Measurements from ENCODE around the gene EFTUD2. TPM values are rescaled to one million over a fixed set of nuclear protein-coding genes. Genes with fewer than 3 reads are reported as not detected.

Gene EFTUD2
- total and polyA plus RNA-seq, 10 donors, result 39.0 to 140 (median 102) TPM

DNA sequence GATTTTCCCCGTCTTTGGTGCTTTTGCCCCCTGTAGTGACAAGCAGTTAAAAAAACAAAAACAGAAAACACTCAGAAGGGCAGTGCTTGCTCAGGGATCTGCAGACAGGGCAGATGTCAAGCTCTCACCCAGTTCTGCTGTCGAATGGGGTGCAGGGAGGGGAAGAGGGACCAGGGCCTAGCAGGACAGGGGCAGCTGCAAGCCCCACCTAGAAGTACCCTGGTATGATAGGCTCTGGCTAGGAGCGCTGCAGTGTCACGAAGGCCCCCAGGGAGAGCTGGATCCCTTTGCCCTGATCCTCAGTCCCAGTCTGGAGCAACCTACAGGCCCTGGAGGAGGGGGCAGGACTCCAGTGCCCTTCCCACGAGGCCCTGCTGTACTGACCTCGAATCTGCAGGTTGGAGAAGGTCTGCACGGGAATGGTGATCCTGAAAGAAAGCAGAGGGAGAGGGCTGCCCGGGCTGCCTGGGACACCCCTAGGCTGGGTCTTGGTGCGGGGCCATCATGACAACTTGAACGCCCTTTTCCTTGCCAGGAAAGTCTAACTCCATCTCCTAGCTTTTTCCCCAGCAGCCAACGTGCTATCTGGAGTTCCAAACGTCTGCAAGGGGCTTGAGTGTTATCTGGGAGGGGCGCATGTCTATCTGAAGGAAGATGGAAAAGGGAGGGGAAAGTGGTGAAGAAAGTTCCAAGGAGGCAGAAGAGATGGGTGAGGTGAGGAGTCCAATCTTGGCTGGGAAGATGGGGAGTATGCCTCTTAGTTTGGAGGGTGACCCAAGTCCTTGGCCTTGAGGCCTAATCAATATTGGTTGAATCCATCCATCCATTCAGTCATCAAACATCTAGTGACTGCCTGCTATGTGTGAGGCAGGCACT, 11.2 kb upstream of the EFTUD2 start:
- Histone ChIP-seq H3K9me3 (no peaks in the 10 kb centered on the region), H3K4me3 (peak overlapping the region in 1 of 8 donors; percentile 64), H3K4me1 (peaks cover 0 to 32% (median 12%) of the 10 kb centered on the region in 6 donors), H3K36me3 (no peaks in the 10 kb centered on the region), H3K27ac (no peak overlapping the region), H3K27me3 (replicated peaks in 1 of 7) (peaks cover 0 to 58% (median 10%) of the 10 kb centered on the region in 7 donors)
- 86 to 93% (median 90%) methylated on average over 11 to 13 of the region's 13 CpGs for WGBS, 5 donors
- intact Hi-C loops (cut with DNase I; ENCODE audit: low total_unique reads), result no loop called here
- DNase-seq, result peak; percentile 56
- no peak for TF ChIP-seq POLR2AphosphoS5 (IDR thresholded peaks at IDR 0.05)

DNA sequence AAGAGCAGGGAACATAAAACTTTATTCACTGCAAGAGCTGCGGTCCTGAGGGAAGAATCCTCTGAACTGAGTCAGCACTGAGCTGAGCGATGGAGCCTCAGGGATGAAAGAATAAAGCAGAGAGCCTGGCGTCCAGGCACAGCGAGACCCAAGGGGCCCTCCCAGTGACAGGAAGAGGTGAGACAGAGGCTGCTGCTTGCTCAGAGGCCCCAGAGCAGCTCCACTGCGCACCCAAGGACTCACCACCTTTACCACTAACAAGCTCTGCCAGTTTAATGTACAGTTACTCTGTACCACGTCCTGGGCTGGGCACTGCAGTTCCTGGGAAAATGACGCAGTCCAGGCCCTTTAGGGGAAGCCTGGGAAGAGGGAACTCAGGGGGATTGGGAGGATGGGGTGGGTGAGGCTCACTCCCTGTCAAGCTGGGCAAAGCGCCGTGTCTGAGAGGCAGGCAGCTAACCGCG, 10.5 kb upstream of the EFTUD2 start:
- H3K4me1 ChIP-seq, result peaks cover 0 to 28% (median 11%) of the 10 kb centered on the region in 6 donors
- H3K36me3 ChIP-seq, result no peaks in the 10 kb centered on the region
- peaks cover 0 to 51% (median 10%) of the 10 kb centered on the region in 7 donors for H3K27me3 ChIP-seq (replicated peaks in 1 of 7)
- no peak for TF ChIP-seq POLR2AphosphoS5 (IDR thresholded peaks at IDR 0.05)
- TF ChIP-seq POLR2A (IDR thresholded peaks at IDR 0.05), result no peak
- TF ChIP-seq, protein P1, sequence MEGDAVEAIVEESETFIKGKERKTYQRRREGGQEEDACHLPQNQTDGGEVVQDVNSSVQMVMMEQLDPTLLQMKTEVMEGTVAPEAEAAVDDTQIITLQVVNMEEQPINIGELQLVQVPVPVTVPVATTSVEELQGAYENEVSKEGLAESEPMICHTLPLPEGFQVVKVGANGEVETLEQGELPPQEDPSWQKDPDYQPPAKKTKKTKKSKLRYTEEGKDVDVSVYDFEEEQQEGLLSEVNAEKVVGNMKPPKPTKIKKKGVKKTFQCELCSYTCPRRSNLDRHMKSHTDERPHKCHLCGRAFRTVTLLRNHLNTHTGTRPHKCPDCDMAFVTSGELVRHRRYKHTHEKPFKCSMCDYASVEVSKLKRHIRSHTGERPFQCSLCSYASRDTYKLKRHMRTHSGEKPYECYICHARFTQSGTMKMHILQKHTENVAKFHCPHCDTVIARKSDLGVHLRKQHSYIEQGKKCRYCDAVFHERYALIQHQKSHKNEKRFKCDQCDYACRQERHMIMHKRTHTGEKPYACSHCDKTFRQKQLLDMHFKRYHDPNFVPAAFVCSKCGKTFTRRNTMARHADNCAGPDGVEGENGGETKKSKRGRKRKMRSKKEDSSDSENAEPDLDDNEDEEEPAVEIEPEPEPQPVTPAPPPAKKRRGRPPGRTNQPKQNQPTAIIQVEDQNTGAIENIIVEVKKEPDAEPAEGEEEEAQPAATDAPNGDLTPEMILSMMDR (IDR thresholded peaks at IDR 0.05 in 8 of 11, conservative IDR thresholded peaks at IDR 0.05 in 3 of 11), result no peak
- DNase-seq, result peak; percentile 56
- WGBS, 5 donors, result 82 to 92% (median 88%) methylated on average over 11 of the region's 11 CpGs
- intact Hi-C loops (cut with DNase I; ENCODE audit: low total_unique reads), result no loop called here
- H3K27ac ChIP-seq, result no peak overlapping the region
- H3K4me3 ChIP-seq, result no peak overlapping the region
- no peaks in the 10 kb centered on the region for H3K9me3 ChIP-seq

DNA sequence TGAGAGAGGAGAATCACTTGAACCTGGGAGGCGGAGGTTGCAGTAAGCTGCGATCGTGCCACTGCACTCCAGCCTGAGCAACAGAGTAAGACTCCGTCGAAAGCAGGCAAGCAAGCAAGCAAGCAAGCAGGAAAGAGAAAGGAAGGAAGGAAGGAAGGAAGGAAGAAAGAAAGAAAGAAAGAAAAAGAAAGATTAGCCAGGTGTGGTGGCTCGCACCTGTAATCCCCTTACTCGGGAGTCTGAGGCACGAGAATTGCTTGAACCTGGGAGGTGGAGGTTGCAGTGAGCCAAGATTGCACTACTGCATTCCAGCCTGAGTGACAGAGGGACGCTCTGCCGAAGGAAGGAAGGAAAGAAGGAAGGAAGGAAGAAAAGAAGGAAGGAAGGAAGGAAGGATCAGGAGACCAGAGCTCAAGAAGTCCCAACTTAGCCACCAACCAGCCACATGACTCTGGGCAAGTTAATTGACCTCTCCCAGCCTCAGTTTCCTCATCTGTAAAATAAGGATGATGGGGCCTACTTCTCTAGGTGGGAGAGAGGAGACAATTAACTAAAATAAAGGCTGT, 9.6 kb upstream of the EFTUD2 start:
- H3K27me3 ChIP-seq (replicated peaks in 1 of 7), result peaks cover 0 to 43% (median 10%) of the 10 kb centered on the region in 7 donors
- no peak overlapping the region for H3K4me3 ChIP-seq
- WGBS, 5 donors, result 71 to 79% (median 78%) methylated on average over 10 of the region's 10 CpGs
- peak; percentile 11 for DNase-seq
- H3K27ac ChIP-seq, result no peak overlapping the region
- peaks cover 0 to 35% (median 11%) of the 10 kb centered on the region in 6 donors for H3K4me1 ChIP-seq
- intact Hi-C loops (cut with DNase I; ENCODE audit: low total_unique reads), result no loop called here
- no peaks in the 10 kb centered on the region for H3K9me3 ChIP-seq
- TF ChIP-seq POLR2AphosphoS5 (IDR thresholded peaks at IDR 0.05) (no peak), POLR2A (IDR thresholded peaks at IDR 0.05) (no peak)
- TF ChIP-seq, protein P1 (IDR thresholded peaks at IDR 0.05 in 8 of 11, conservative IDR thresholded peaks at IDR 0.05 in 3 of 11), result no peak
- no peaks in the 10 kb centered on the region for H3K36me3 ChIP-seq

DNA sequence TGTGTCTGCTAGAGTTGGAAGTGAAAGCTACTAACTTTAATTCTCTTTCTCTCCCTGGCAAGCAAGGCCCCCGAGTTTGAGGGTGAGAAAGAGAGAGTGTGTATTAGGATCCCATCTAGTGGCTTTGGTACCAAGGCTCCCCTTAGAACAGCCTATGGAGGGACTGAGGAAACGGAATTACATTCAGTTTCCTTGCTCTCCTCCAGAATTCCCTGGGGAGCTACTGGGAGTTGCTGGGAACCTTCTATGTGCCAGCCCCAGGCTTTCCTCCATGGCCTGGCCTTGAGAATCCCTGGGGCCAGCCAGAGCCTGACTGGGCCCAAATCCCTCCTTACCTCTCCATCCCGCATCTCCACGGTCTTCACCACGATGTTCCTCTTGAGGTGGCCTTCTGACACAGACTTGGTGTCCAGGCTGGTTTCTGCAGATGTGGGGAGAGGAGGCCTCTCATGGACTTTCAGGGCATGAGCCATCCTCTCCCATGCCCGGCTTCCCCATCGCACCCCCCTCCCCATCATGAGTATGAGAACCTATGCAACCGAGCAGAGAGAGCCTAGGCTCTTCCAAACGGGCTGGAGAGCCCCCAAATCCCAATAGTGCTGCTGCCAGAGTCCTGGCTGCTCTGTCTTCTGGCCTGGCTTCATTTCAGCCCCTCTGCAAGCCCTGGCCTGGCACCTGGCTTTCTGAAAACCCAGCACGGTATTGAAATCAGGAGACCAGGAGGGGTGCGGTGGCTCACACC, 8.7 kb upstream of the EFTUD2 start:
- intact Hi-C loops (cut with DNase I; ENCODE audit: low total_unique reads), result no loop called here
- H3K27me3 ChIP-seq (replicated peaks in 1 of 7), result peaks cover 0 to 34% (median 10%) of the 10 kb centered on the region in 7 donors
- H3K9me3 ChIP-seq, result no peaks in the 10 kb centered on the region
- WGBS, 5 donors, result 84 to 92% (median 88%) methylated on average over 11 of the region's 11 CpGs
- no peaks in the 10 kb centered on the region for H3K36me3 ChIP-seq
- H3K4me1 ChIP-seq, result peaks cover 0 to 44% (median 13%) of the 10 kb centered on the region in 6 donors
- no peak overlapping the region for H3K27ac ChIP-seq
- TF ChIP-seq POLR2A (IDR thresholded peaks at IDR 0.05), result no peak
- H3K4me3 ChIP-seq, result no peak overlapping the region
- peak; percentile 31 for DNase-seq
